A549 treated with CpdA at 1 μM for 4 hours (cell line): ENCODE measurements around the gene TSHR. TPM values are rescaled to one million over a fixed set of nuclear protein-coding genes. Genes with fewer than 3 reads are reported as not detected.

Experiments
- total RNA-seq: library from RNA; stranded (reverse); fragments of 200-300 nt; extraction: Qiagen RNA extraction; gene quantifications from 5 replicates; pipeline ENCODE4 v1.2.3, GENCODE V29; 2022; ENCODE audit warnings: low read depth

TSHR gene
- not detected in 5 replicates for total RNA-seq

GRCh38 chr14:80955416-80955941 lies at the start of gene TSHR:
TSHR (plus strand) TSS chr14:80955621; CDS start chr14:80955681, 60 bp downstream.

GRCh38 chr14:80941241-80942185 lies 13.9 kb upstream of the TSHR start, which contains the start of gene CEP128:
CEP128 (minus strand) TSS chr14:80941738.

Other genes starting within 250 kb of the TSHR start
- gene CEP128, start 13.9 kb upstream of the TSHR start, total RNA-seq, result 4.5 to 7.1 TPM (median 5.4 TPM) in 5 replicates